ENCODE results near the gene MAGEF1.

The MAGEF1 gene

GRCh38 chr3:184669578-184669977, 42.3 kb downstream of the MAGEF1 start:
- DNase-seq (ENCODE audit: low read depth), result no peak

- no peak for DNase-seq (ENCODE audit: low read depth)
These were observed 45.4 kb downstream of the MAGEF1 start for GRCh38 chr3:184666442-184666841.

DNA sequence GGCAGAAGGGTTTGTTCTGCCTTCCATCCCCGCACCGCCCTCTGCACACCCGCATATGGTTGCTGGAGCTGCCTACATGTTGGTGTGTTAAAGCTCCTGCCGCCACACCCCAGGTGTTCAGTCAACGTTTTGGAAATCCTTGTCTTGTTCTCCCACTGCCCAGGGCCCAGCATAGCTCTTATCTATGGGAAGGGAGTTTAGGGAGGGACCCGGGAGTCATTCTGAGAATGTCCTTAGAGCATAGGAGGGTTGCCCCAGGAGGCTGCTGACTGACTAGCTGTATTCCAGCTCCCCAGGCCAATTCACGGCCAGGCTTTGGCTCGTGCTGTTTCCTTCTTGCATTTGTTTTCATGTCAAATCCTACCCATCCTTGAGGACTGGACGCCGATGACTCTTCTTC, 46.8 kb downstream of the MAGEF1 start:
- DNase-seq (ENCODE audit: low read depth), result no peak

DNA sequence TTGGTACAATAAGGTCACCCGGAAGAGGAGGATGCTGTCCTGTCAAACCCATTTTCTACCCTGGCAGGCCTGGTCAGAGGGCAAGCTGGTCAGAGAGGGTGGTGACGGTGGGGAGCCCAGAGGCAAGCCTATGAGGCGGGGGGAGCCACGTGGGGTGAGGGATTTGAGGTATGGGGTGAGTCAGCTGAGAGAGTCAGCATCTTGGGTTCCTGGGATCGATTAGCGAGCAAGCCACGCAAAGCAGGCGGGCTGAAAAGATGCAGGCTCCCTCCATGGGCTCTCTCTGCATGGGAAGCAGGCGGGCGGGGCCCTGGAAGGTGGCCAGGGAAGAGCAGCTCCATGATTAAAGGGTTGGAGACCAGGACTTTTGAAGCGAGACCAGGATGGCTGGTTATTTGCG, 48.1 kb downstream of the MAGEF1 start:
- no peak for DNase-seq (ENCODE audit: low read depth)

DNA sequence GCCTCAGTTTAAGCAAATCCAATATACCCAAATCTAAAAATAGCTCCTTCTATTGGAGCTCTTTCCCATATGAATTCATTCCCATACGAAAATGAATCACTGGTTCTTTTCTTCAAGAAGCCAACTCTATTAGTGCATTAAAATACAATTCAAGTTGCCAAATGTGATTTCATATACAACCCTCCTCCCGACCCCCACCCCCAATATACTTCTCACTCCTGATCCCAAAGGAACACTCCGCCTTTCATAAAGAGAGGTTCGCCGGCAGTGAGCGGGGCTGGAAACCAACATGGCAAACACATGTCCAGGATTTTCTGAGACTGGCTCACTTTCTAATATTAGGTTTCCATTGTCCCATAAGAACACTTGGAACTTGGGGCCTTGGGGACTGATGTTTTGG, 48.5 kb downstream of the MAGEF1 start:
- DNase-seq (ENCODE audit: low read depth), result no peak

GRCh38 chr3:184662187-184662586, 49.7 kb downstream of the MAGEF1 start:
- DNase-seq (ENCODE audit: low read depth), result no peak

DNA sequence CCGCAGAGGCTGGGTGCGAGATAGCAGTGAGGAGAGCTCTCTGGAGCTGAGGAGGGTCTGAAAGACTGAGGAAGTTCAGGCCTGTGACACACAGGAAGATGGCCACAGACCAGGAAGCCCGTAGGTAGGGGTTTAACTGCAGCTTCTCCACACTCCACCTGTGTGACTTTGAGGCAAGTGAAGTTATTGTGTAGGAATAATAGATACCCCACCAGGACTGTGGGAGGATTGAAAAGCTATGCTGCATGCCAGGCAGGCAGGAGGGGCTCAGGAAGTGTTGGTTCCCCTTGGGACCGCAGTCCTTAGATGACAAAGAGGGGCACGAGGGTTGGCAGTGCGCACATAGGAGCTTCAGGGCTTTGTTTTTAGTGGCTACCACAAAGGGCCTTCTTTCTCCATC, 50.9 kb downstream of the MAGEF1 start:
- DNase-seq (ENCODE audit: low read depth), result no peak

Measured in stromal cell of bone marrow (primary cell).